GM12801 (cell line): Measurements from ENCODE around the gene OLFML2A.

Experiments used
- CTCF ChIP-seq: IDR thresholded peaks from one replicate; pipeline ENCODE4 v1.5.1; 2011; ENCODE audit warnings: control low read depth; ENCODE audit not compliant: insufficient read length; ENCODE audit errors: extremely low read depth

OLFML2A gene

GRCh38 chr9:124829334-124829669, 52.4 kb downstream of the OLFML2A start:
- no peak for TF ChIP-seq CTCF

GRCh38 chr9:124830593-124830992, 53.7 kb downstream of the OLFML2A start:
- no peak for TF ChIP-seq CTCF

GRCh38 chr9:124831642-124832364, 54.9 kb downstream of the OLFML2A start:
- no peak for TF ChIP-seq CTCF

- TF ChIP-seq CTCF: no peak
Observed at GRCh38 chr9:124834591-124834990, 57.7 kb downstream of the OLFML2A start.

GRCh38 chr9:124835026-124835557, 58.2 kb downstream of the OLFML2A start:
- no peak for TF ChIP-seq CTCF

- no peak for TF ChIP-seq CTCF
Observed at GRCh38 chr9:124839612-124840299, 62.8 kb downstream of the OLFML2A start.

GRCh38 chr9:124840300-124840833, 63.4 kb downstream of the OLFML2A start:
- TF ChIP-seq CTCF: no peak
